ENCODE results near the gene GLB1L2. TPM values are rescaled to one million over a fixed set of nuclear protein-coding genes. Genes with fewer than 3 reads are reported as not detected.
A peak's percentile ranks its signal among the peaks of the same experiment; 100 is the strongest.

The GLB1L2 gene
- total RNA-seq, 1 experiment from 2014 or later: 3.7 TPM

DNA sequence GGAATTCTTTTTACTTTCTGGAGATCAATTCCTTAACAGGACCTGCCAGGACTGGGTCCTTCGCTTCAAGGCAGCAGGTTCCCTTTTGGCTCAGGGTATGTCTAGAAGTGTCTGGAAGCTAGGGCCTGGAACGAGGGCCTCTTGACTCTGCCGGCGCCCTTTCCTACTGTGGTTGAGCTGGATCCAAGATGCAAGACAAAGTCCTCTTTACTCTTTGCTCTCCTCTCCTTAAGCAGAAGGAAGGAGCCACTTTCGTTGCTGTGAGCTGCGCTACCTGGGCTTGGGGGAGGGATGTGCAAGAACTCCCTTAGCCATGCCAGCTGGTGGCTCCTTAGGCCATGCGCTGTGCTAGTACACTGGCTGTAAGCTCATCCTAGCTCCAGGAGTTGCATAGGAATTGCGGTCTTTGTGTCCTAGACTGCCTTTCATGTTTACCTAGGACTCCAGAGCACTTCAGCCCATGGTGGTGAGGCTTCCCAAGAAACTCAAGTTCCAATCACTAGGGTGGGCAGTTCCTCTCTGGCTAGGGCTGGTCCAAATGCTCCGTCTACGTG is 18.1 kb downstream of the GLB1L2 start:
- no peaks in the 10 kb centered on the region; the same call in 1 of the 2 replicates for H3K27me3 ChIP-seq (ENCODE audit: control insufficient read depth, insufficient read depth, low read length)
- peak; percentile 28 for DNase-seq
- no peak overlapping the region for H3K4me3 ChIP-seq (ENCODE audit: insufficient read depth, low read depth, low read length)
- no peaks in the 10 kb centered on the region for H3K36me3 ChIP-seq (replicated peaks; ENCODE audit: control insufficient read depth, insufficient read depth, low read length)

DNA sequence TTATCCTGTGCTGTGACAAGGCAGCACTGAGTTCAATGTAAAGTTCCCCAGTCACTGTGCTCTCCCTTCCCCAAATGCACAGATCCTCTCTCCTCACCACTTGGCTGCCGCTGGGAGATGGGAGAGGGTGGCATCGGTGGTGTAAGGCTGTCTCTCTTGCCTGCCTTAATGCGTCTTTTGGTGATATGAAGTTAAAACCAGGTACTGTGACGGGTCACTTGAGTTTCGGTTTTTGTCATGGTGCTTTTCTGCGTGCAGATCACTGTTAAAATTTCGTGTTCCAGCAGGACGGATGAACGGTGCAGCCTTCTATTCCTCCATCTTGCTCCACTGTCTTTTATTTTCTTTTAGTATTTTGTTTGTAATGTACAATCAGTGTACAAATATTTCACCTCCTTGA is 18.6 kb downstream of the GLB1L2 start:
- DNase-seq: no peak
- H3K36me3 ChIP-seq (replicated peaks; ENCODE audit: control insufficient read depth, insufficient read depth, low read length): no peaks in the 10 kb centered on the region
- H3K4me3 ChIP-seq (ENCODE audit: insufficient read depth, low read depth, low read length): no peak overlapping the region
- no peaks in the 10 kb centered on the region; the same call in 1 of the 2 replicates for H3K27me3 ChIP-seq (ENCODE audit: control insufficient read depth, insufficient read depth, low read length)

DNA sequence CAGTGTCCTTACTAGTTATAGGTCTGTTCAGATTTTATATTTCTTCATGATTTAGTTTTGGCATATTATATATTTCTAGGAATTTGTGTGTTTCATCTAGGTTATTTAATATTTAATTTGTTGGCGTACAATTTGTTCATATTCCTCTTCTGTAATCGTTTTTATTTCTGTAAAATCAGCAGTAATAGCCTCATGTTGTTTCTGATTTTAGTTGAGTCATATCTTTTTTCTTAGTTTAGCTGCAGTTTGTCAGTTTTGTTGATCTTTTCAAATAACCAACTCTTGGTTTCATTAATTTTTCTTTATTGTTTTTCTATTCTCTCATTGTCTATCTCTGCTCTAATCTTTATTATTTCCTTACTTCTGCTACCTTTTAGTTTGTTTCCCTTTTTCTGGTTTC is 20.3 kb downstream of the GLB1L2 start:
- Histone ChIP-seq H3K27me3 (ENCODE audit: control insufficient read depth, insufficient read depth, low read length) (no peaks in the 10 kb centered on the region), H3K4me3 (ENCODE audit: insufficient read depth, low read depth, low read length) (no peak overlapping the region), H3K36me3 (replicated peaks; ENCODE audit: control insufficient read depth, insufficient read depth, low read length) (no peaks in the 10 kb centered on the region)
- DNase-seq: no peak

DNA sequence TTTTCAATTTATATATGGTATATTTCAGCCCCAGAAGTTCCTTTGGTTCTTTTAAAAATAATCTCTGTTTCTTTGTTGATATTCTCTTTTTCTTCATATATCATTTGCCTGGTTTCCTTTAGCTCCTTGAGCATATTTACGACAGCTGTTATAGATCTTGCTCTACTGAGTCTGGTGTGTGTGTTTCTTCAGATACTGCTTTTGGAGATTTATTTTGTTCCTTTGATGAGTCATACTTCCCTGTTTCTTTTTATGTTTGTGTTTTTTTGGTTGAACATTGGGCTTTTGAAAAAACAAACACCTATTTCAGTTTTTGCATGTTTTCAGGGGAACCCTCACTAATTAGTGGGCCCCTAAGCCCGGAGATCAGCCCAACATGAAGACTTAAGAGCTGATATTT is 23.3 kb downstream of the GLB1L2 start:
- DNase-seq: no peak
- no peaks in the 10 kb centered on the region for H3K27me3 ChIP-seq (ENCODE audit: control insufficient read depth, insufficient read depth, low read length)
- H3K4me3 ChIP-seq (ENCODE audit: insufficient read depth, low read depth, low read length): no peak overlapping the region
- H3K36me3 ChIP-seq (replicated peaks; ENCODE audit: control insufficient read depth, insufficient read depth, low read length): no peaks in the 10 kb centered on the region

DNA sequence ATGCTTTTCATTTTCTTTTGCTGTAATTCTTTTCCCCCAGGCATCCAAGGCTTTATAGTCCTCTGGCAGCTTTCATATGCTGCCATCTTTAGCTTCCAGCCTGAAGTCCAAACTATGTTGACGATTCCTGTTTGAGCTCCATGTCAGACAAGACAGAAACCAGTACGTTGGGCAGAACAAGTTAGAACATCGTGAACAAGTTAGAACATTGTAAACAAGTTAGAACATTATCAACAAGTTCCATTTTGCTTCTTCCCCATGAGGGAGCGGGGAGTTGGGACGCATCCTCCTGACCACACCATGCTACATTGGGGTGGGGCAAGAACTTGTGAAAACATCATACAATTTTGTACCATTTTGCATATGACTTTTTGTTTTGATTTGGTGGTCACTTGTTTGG is 23.9 kb downstream of the GLB1L2 start:
- no peak for DNase-seq
- H3K27me3 ChIP-seq (ENCODE audit: control insufficient read depth, insufficient read depth, low read length): no peaks in the 10 kb centered on the region
- no peak overlapping the region for H3K4me3 ChIP-seq (ENCODE audit: insufficient read depth, low read depth, low read length)
- no peaks in the 10 kb centered on the region for H3K36me3 ChIP-seq (replicated peaks; ENCODE audit: control insufficient read depth, insufficient read depth, low read length)

DNA sequence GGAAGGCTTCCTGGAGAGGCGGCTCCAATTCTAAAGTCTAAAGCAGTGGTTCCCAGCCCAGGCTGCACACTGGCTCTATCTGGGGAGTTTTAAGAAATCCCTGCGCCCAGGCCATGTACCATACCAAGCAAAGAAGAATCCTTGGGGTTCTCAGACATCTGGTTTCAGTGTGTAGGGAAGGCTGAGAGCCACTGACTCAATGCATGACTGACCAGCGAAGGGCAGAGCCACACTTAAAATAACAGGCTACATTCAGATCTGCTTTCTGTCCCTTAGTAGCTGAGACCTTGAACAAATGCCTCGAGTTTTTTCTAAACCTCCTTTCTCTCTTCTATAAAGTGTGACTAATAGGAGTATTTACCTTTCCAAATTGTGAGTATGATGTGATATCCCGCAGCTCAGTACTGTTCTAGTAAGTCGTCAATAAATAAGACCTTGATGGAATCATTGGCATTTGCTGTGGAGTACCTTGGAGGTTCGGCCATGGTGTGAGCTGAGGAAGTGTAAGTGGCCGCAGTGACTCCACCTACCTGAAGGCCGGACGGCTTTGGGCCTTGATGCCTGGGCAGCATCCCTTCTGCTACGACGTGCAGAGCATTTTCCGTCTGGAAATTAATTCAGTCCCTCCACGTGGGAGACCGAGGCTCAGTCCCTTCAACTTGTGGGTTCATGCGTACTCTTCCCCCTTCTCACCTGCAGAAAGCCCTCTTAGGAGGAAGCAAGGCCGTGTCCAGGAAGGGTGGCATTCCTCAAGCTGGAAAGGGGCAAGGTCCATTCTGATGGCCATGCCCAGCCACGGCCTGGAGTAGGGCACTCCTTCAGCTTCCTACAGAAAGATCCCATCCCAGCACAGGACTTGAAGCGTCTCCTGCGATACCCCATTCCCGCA is 25.1 kb downstream of the GLB1L2 start:
- Histone ChIP-seq H3K36me3 (replicated peaks; ENCODE audit: control insufficient read depth, insufficient read depth, low read length) (no peaks in the 10 kb centered on the region), H3K27me3 (ENCODE audit: control insufficient read depth, insufficient read depth, low read length) (no peaks in the 10 kb centered on the region), H3K4me3 (ENCODE audit: insufficient read depth, low read depth, low read length) (no peak overlapping the region)
- DNase-seq: no peak

DNA sequence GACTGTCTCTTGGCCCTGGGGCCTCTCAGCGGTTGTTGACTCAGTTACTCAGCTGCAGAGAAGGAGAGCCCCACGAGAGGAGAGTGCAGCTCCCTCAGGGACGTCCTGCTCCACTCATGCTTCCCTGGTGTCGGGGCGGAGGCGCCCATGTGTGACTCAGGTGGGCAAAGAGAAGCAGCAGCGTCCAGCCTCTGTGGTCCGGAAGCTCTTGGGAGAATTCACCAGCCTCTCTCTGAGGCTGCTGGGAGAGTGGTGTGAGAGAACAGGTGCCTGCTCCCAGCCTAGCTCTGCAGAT is 25.7 kb downstream of the GLB1L2 start:
- no peaks in the 10 kb centered on the region for H3K36me3 ChIP-seq (replicated peaks; ENCODE audit: control insufficient read depth, insufficient read depth, low read length)
- DNase-seq: peak; percentile 16

DNA sequence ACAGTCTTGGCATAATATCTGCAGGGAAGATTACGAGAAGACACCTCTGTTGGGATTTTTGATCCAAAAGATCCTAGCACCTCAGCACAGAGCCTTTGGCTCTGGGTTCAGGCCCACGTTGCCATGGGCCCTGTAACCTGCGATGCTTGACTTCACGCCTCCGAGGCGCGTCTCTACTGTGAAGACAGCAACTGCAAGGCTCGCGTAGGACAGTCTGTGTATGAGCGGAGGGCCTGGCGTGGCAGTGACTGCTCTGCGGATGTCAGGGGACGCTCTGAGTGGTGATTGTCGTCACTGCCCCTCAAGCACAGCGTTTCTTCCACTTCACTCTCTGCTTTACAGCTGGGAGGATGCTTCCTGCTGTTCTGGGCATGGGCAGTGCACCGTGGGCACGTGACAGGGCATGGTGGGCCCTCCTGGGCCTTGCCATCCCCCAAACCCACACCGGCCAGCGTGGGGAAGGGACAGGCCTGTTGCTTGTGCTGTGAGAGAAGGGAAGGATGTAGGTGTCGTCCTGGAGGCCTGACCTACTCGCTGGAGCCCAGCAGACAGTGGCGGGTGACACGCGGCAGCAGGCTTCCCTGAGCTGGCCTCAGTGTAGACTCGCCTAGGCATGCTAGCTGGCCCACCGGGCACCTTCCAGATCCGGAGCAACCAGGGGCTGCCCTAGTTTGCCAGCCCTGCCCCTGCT is 26.5 kb downstream of the GLB1L2 start:
- Histone ChIP-seq H3K36me3 (replicated peaks; ENCODE audit: control insufficient read depth, insufficient read depth, low read length) (no peaks in the 10 kb centered on the region), H3K4me3 (ENCODE audit: insufficient read depth, low read depth, low read length) (no peak overlapping the region), H3K27me3 (ENCODE audit: control insufficient read depth, insufficient read depth, low read length) (no peaks in the 10 kb centered on the region)
- DNase-seq: peak; percentile 46

More for the DNA sequence above, 25.7 kb downstream of the GLB1L2 start:
- no peaks in the 10 kb centered on the region for H3K27me3 ChIP-seq (ENCODE audit: control insufficient read depth, insufficient read depth, low read length)
- no peak overlapping the region for H3K4me3 ChIP-seq (ENCODE audit: insufficient read depth, low read depth, low read length)

DNA sequence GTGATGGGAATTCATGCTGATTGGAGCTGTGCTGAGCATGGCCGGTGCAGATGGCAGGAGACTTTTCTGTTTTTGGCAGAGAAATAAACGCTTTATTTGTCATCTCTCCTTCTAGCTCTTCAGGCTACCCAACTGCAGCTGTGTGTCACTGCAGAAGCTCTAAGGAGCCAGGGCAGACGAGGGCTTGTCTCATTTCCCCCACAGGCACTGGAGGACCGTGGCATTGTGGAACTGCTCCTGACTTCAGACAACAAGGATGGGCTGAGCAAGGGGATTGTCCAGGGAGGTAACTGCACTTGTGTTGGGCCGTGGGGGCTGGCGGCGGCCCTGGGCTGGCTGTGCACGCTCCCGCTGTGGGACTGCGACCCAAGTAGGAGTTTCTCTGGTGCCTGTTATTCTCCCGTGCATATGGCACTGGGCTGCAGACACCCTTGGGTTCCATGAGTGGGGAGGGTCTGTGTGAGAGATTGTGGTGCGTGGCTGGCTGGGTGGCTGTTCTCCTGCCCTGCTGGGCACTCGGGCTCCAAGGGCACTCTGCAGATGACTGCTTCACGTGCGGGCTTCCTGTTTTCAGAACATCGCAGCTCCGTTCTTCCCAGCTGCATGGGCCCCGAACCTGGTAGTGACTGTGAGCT is 27.2 kb downstream of the GLB1L2 start:
- Histone ChIP-seq H3K4me3 (ENCODE audit: insufficient read depth, low read depth, low read length) (no peak overlapping the region), H3K36me3 (replicated peaks; ENCODE audit: control insufficient read depth, insufficient read depth, low read length) (no peaks in the 10 kb centered on the region), H3K27me3 (ENCODE audit: control insufficient read depth, insufficient read depth, low read length) (no peaks in the 10 kb centered on the region)
- peak; percentile 33 for DNase-seq

DNA sequence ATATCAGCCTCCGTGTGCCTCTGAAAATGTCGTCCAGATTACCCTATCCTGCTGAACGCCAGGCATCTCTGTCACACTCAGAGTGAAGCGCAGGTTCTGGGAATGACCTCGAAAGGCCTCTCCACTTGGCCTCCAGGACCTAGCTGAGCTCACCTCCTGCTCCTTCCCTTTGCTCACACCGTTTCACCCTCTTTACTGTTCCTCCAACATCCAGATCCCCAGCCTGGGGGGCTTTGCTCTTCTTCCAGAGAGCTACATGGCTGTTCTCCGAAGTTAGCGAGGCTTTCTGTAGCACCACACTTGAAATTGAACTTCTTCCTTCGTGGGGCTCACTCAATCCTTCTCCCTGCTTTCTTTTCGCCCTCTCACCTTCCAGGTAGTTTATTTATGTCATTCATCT is 27.9 kb downstream of the GLB1L2 start:
- no peak for DNase-seq
- H3K36me3 ChIP-seq (replicated peaks; ENCODE audit: control insufficient read depth, insufficient read depth, low read length): no peaks in the 10 kb centered on the region
- H3K4me3 ChIP-seq (ENCODE audit: insufficient read depth, low read depth, low read length): no peak overlapping the region
- H3K27me3 ChIP-seq (ENCODE audit: control insufficient read depth, insufficient read depth, low read length): no peaks in the 10 kb centered on the region

DNA sequence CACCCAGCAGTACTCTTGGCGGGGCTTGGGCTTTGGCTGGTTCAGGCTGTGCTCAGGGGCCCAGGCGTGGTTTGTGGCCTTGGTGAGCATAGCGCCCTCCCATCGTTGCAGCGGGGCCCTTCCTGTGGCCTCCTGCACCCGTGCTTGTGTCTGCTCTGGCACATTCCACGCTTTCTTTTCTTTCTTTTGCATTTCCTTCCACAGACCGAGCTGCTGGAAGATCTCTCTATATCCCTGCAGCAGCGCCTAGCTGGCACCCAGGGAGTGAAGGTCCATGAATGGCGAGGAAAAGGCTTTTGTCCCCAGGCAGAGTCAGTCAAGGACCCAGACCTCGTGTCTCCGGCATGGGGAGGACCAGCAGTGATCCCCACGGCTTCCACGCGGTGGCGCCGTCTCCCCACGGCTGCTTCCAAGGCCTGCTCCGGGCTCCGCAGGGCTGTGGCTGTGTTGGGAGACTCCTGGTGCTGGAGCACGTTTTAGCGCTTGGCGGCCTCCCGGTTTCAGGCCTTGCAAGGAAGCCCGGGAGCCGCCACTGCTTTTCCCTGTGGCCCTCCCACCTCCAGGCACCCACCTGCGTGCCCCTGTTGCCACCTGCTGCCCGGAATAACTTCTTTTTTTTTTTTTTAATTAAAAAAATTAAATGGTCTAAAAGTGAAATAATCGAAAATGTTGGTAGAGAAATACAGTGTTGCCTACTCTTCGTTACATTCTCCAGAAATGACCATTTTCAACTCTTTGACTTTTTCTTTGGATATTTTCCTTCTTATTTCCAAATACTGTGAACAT is 28.5 kb downstream of the GLB1L2 start:
- DNase-seq: peak; percentile 98
- Histone ChIP-seq H3K4me3 (ENCODE audit: insufficient read depth, low read depth, low read length) (no peak overlapping the region), H3K27me3 (ENCODE audit: control insufficient read depth, insufficient read depth, low read length) (no peaks in the 10 kb centered on the region)

DNA sequence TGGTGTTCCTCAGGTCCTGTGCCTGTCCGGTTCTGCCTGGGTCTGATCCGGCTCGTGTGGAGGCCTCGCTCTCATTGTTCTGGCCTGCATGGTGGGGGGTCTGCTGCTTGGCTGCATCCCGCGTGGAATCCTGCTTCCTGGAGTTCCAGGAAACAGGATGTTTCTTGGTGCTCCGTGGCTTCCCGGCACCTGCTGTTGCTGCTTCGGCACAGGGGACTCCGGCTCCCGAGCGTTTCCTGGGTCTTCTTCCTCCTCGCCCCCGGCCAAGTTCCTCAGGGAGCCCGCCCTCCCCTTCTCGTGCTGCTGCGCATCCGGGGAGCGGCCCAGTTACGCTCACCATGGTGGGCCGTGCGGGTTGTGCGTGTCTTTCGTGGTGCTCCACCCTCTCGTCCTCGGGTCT is 29.9 kb downstream of the GLB1L2 start:
- no peaks in the 10 kb centered on the region for H3K27me3 ChIP-seq (ENCODE audit: control insufficient read depth, insufficient read depth, low read length)
- H3K4me3 ChIP-seq (ENCODE audit: insufficient read depth, low read depth, low read length): no peak overlapping the region
- H3K36me3 ChIP-seq (replicated peaks; ENCODE audit: control insufficient read depth, insufficient read depth, low read length): no peaks in the 10 kb centered on the region
- no peak for DNase-seq

More for the DNA sequence above, 28.5 kb downstream of the GLB1L2 start:
- H3K36me3 ChIP-seq (replicated peaks; ENCODE audit: control insufficient read depth, insufficient read depth, low read length): no peaks in the 10 kb centered on the region

DNA sequence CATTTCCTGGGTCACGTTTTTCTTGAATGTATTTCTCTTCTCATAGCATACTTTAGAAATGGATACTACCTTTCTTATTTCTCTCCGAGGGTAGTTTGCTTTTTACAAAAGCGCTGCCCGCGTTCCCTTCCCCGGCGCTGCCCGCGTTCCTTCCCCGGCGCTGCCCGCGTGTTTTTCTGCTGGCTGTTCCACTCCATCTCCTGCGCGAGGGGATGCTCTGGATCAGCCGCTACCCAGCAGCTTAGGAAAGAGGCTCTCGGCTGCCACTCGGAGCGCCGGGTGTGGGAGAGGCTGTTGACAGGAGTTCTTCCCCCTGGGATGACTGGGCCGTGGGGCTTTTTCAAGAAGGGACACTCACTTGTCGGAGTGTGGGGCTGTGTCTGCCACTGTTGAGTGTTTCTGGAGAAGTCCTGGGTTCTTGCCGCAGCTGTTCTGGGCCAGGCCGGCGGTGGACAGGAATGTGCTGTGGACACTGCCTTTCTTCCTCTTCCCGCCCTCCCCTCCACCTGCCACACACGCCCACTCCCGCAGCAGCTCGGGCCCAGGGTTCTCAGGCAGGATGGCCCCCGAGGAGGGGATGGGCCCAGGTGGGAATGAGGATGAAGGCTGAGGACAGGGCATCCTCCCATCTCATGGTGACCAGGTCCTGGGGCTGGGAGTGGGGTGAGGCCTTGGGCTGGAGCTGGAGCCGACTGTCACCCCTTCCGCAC is 30.6 kb downstream of the GLB1L2 start:
- Histone ChIP-seq H3K4me3 (ENCODE audit: insufficient read depth, low read depth, low read length) (no peak overlapping the region), H3K36me3 (replicated peaks; ENCODE audit: control insufficient read depth, insufficient read depth, low read length) (no peaks in the 10 kb centered on the region), H3K27me3 (ENCODE audit: control insufficient read depth, insufficient read depth, low read length) (no peaks in the 10 kb centered on the region)
- no peak for DNase-seq

DNA sequence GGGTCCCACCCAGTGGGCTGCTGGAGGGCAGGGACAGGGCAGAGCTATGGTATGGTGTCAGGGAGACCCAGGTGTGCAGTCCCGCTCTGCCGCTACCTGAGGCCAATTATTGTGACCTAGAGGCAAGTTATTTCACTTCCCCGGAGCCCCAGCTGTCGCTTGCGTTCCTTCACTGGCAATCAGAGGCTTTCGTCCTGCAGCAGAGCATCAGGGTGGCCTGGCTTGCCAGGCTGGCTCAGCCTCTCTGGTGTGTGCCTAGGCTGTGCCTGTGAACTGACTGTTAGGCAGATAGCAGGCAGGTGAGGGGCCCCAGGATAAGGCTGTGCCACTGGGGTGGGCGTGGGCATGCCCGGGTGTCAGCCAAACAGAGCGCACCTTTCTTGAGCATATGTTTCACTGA is 31.4 kb downstream of the GLB1L2 start:
- no peaks in the 10 kb centered on the region for H3K36me3 ChIP-seq (replicated peaks; ENCODE audit: control insufficient read depth, insufficient read depth, low read length)
- no peak overlapping the region for H3K4me3 ChIP-seq (ENCODE audit: insufficient read depth, low read depth, low read length)
- DNase-seq: no peak
- H3K27me3 ChIP-seq (ENCODE audit: control insufficient read depth, insufficient read depth, low read length): no peaks in the 10 kb centered on the region
